Type B pancreatic cell (in vitro differentiated cells): ENCODE results near the gene LGSN. TPM values are rescaled to one million over a fixed set of nuclear protein-coding genes. Genes with fewer than 3 reads are reported as not detected.
A peak's percentile ranks its signal among the peaks of the same experiment; 100 is the strongest.

Experiments
- DNase-seq: peaks from one replicate; pipeline ENCODE4 v3.0.0; 2021; ENCODE audit warnings: mixed read lengths; ENCODE audit not compliant: unreplicated experiment; ENCODE audit errors: extremely low spot score
- H3K27ac Mint-ChIP-seq: 2 replicates; pipeline ENCODE4 v1.8.0; 2021; ENCODE audit warnings: mild to moderate bottlenecking, mixed read lengths
- H3K27me3 Mint-ChIP-seq: 2 replicates; pipeline ENCODE4 v1.8.0; 2021; ENCODE audit warnings: mixed read lengths
- H3K36me3 Mint-ChIP-seq: 2 replicates; pipeline ENCODE4 v1.8.0; 2021; ENCODE audit warnings: mixed read lengths
- H3K4me1 Mint-ChIP-seq: one replicate; pipeline ENCODE4 v1.8.0; 2021; ENCODE audit warnings: mixed read lengths; ENCODE audit not compliant: unreplicated experiment
- H3K4me3 Mint-ChIP-seq: 2 replicates; pipeline ENCODE4 v1.8.0; 2021; ENCODE audit warnings: mild to moderate bottlenecking, mixed read lengths
- H3K9me3 Mint-ChIP-seq: 2 replicates; pipeline ENCODE4 v1.8.0; 2021; ENCODE audit warnings: mixed read lengths
- total RNA-seq: library from RNA; stranded (reverse); gene quantifications from 2 replicates; pipeline ENCODE4 v1.2.1, GENCODE V29; 2021; ENCODE audit warnings: low replicate concordance
- TF ChIP-seq, protein P1 (sequence below): fragments of 200-600 bp; sonication (generic); conservative IDR thresholded peaks from 2 replicates; pipeline ENCODE4 v1.5.0; 2021; ENCODE audit warnings: antibody characterized with exemption, mild to moderate bottlenecking

LGSN gene
- total RNA-seq, 1 donor from 2014 or later, result not detected

DNA sequence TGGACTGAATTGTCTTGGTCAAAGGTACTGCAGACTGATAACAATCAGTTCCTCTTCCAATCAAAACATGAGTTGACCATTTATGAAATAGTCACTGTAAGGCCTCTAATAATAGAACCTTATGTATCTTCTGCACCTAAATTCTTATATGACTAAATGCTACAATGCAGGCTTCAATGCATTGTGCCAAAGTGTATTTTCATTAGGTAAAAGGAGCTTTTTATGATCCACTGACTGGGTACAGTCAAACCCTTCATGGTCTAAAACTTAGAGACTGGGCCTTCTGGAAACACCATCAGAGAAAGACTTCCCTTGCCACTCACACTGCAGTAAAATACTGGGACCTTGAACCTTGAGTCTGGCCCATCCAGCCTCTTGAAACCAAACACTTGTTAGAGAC lies 16.3 kb downstream of the LGSN start:
- H3K27ac Mint-ChIP-seq, result no peak overlapping the region
- H3K36me3 Mint-ChIP-seq, result no peaks in the 10 kb centered on the region
- DNase-seq, result no peak
- H3K4me1 Mint-ChIP-seq, result no peaks in the 10 kb centered on the region
- H3K4me3 Mint-ChIP-seq, result no peak overlapping the region
- H3K9me3 Mint-ChIP-seq, result no peaks in the 10 kb centered on the region
- no peaks in the 10 kb centered on the region for H3K27me3 Mint-ChIP-seq
- TF ChIP-seq, protein P1, sequence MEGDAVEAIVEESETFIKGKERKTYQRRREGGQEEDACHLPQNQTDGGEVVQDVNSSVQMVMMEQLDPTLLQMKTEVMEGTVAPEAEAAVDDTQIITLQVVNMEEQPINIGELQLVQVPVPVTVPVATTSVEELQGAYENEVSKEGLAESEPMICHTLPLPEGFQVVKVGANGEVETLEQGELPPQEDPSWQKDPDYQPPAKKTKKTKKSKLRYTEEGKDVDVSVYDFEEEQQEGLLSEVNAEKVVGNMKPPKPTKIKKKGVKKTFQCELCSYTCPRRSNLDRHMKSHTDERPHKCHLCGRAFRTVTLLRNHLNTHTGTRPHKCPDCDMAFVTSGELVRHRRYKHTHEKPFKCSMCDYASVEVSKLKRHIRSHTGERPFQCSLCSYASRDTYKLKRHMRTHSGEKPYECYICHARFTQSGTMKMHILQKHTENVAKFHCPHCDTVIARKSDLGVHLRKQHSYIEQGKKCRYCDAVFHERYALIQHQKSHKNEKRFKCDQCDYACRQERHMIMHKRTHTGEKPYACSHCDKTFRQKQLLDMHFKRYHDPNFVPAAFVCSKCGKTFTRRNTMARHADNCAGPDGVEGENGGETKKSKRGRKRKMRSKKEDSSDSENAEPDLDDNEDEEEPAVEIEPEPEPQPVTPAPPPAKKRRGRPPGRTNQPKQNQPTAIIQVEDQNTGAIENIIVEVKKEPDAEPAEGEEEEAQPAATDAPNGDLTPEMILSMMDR, result no peak

DNA sequence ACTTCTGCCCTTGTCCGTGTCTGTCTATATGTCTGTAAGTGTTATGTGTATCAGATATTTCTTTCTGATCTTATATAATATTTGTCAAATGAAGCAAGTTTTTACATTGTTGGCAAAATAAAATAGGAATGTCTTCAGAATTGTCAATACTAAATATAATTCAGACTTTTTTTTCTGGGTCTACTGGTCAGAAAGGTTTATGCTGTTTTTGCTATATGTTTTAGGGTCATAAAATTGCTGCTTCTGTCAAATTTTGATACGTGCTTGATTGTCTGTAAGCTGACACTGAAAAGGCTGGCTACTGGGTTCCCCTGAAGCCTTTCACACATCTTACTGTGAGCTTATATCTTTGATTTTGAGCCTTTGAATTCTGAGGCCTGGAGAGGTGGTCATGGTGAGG lies 20.1 kb downstream of the LGSN start:
- Mint-ChIP-seq H3K27ac (no peak overlapping the region), H3K36me3 (no peaks in the 10 kb centered on the region), H3K4me1 (no peaks in the 10 kb centered on the region), H3K9me3 (no peaks in the 10 kb centered on the region), H3K4me3 (no peak overlapping the region), H3K27me3 (no peaks in the 10 kb centered on the region)
- TF ChIP-seq, protein P1, result no peak
- DNase-seq, result no peak

DNA sequence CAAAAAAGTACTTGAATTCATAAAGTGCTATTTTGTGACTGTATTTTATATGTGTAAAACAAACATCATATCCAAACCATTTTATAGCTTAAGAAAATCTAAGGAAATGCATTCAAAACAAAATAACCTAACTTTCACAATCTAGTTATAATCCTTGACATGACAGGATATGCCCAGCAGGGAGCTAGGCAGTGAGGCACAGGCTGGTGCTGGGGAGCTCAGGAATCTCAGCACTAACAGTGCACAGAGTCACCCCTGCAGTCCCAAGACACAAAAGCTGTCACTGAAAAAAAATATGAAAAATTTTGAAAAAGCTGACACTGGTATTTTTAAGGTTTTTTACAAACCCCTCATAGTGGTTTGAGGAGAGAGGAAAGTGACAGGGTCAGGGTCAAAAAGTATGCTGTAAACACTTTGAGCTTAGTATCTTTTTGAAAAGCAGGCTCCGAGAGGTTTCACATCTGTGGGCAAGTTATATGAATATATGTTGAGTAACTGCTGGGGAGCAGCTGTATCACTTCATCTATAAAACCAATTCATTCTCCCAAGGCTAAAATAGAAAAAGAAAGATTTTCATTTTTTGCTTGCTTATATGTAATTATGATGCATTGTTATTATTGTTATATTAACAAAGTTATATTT lies 24.1 kb downstream of the LGSN start:
- Mint-ChIP-seq H3K4me1 (no peaks in the 10 kb centered on the region), H3K27me3 (no peaks in the 10 kb centered on the region), H3K36me3 (no peaks in the 10 kb centered on the region), H3K27ac (no peak overlapping the region), H3K4me3 (no peak overlapping the region), H3K9me3 (no peaks in the 10 kb centered on the region)
- TF ChIP-seq, protein P1, result peak; percentile 49
- DNase-seq, result no peak

DNA sequence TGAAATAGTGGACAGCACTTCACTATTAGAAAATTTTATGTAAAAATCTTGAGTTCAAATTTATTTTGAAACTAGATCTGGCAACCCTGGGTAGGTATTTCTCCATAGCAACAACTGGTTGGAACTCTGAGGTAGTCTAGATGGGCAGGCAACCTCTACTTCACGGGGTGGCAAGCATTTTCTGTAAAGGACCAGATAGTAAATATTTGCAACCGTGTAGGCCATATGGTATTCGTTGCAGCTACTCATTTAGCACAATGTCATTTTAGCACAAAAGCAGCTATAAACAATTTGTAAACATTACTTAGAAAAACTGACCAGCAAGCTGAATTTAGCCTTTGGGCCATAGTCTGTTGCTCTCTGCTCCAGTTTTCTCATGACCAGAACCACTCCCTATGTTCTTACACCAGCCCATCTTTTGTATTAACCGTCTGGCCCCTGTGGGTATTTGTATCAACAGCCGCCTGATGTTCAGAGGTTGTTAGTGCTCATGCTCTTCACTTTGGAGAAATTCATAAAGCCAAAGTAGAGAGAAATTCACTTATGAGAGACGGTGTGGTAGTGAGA lies 29.2 kb downstream of the LGSN start:
- DNase-seq, result no peak
- TF ChIP-seq, protein P1, result no peak
- H3K4me3 Mint-ChIP-seq, result no peak overlapping the region
- H3K4me1 Mint-ChIP-seq, result no peaks in the 10 kb centered on the region
- H3K27ac Mint-ChIP-seq, result no peak overlapping the region
- H3K27me3 Mint-ChIP-seq, result no peaks in the 10 kb centered on the region
- no peaks in the 10 kb centered on the region for H3K36me3 Mint-ChIP-seq
- no peaks in the 10 kb centered on the region for H3K9me3 Mint-ChIP-seq

DNA sequence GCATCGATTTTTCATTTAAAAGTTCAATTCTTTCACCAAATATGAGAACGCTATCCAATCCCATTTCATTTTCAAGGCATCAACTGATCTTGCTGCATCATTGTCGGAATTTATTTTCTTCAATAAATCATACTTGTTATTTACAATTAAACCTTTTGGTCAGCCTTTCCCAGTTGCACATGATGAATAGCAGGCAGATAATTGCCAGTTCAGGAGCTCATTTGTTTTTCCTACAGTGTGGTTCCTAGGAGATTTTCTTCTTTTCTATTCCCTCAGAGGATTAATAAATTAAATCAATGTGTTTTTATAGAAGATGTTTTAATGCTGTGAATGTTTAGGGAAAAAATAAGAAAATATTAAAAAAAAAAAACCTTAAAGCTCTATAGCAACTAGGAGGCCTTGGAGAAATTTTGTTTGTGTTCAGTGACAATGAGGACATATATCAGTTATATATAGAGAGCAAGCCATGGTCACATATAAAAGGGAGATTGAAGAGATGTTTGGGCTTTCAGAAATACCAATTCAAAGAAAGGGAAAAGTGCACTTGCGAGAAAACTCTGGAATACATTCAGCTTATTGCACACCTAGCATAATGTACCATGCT lies 30.4 kb downstream of the LGSN start:
- no peak overlapping the region for H3K4me3 Mint-ChIP-seq
- DNase-seq, result no peak
- no peaks in the 10 kb centered on the region for H3K27me3 Mint-ChIP-seq
- no peaks in the 10 kb centered on the region for H3K36me3 Mint-ChIP-seq
- H3K9me3 Mint-ChIP-seq, result no peaks in the 10 kb centered on the region
- no peaks in the 10 kb centered on the region for H3K4me1 Mint-ChIP-seq
- TF ChIP-seq, protein P1, result no peak
- no peak overlapping the region for H3K27ac Mint-ChIP-seq
